ACHN (cell line): ENCODE data around the gene ZNF423.

Experiments
- DNase-seq: peaks from one replicate; pipeline ENCODE4 v3.0.0-alpha.2; 2015
- in situ Hi-C: cut with HindIII; loops from 2 replicates; pipeline ENCODE4 v1.10.0; 2017; ENCODE audit warnings: low sequenced_read_pairs, low pct_ligation_motif_present, low pct_unique_long_range_greater_than_20kb

ZNF423 gene

GRCh38 chr16:49495596-49496355 lies 360.1 kb downstream of the ZNF423 start:
- in situ Hi-C loops, result no loop called here
- no peak for DNase-seq

DNA sequence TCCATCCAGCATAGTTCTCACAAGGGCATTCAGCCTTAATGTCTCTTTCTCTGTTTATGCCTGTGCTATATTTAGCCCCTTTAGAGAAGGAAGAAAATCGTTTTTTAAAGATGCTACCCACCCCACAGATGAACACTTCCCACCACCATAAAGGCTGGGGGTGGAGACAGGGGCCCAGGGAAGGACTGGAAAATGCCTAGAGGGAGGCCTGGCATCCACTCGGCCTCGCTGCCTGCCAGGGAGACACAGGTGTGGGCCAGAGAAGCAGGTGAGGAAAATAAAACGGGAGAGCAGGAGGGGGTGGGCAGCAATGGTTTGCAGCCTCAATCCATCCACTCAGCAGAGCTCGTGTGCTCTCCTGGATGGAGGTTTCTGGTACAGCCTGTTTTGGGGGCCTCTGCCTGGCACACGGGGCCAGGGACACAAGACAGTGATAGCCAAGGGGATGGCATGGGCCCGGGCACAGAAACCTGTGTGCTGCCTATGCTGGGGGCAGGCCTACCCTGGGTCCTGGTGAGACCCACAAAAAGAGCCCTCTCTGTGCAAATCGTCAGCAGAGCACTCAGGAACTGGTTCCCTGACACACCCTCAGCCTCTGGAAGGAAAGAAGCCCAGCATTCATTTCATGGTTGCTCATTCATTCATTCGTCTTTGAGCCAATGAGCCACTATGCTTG lies 360.9 kb downstream of the ZNF423 start:
- in situ Hi-C loops, result no loop called here

DNA sequence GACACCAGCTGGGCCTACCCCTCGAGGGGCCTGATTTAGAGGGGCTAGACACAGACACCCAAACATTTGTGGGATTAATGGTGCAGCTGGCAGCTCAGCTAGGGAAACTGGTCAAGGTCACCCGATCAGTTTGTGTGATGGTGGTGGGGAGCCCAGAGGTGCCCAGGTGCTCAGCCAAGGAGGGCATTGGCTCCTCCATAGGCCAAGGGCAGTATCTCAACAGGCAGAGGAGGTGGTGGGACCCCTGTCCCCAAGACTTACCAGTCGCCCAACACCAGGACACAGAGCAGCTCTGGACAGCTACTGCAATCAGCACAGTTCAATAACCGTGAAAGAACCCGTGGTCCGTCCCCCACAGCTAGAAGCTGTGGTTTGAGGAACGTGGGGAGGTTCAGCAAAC lies 361.4 kb downstream of the ZNF423 start:
- in situ Hi-C loops, result no loop called here

More for the DNA sequence above, 360.9 kb downstream of the ZNF423 start:
- no peak for DNase-seq

GRCh38 chr16:49493836-49494235 lies 362.1 kb downstream of the ZNF423 start:
- no peak for DNase-seq
- in situ Hi-C loops, result no loop called here

More for the DNA sequence above, 361.4 kb downstream of the ZNF423 start:
- no peak for DNase-seq

- in situ Hi-C loops, result no loop called here
- no peak for DNase-seq
These were observed 362.9 kb downstream of the ZNF423 start for GRCh38 chr16:49492896-49493626.

DNA sequence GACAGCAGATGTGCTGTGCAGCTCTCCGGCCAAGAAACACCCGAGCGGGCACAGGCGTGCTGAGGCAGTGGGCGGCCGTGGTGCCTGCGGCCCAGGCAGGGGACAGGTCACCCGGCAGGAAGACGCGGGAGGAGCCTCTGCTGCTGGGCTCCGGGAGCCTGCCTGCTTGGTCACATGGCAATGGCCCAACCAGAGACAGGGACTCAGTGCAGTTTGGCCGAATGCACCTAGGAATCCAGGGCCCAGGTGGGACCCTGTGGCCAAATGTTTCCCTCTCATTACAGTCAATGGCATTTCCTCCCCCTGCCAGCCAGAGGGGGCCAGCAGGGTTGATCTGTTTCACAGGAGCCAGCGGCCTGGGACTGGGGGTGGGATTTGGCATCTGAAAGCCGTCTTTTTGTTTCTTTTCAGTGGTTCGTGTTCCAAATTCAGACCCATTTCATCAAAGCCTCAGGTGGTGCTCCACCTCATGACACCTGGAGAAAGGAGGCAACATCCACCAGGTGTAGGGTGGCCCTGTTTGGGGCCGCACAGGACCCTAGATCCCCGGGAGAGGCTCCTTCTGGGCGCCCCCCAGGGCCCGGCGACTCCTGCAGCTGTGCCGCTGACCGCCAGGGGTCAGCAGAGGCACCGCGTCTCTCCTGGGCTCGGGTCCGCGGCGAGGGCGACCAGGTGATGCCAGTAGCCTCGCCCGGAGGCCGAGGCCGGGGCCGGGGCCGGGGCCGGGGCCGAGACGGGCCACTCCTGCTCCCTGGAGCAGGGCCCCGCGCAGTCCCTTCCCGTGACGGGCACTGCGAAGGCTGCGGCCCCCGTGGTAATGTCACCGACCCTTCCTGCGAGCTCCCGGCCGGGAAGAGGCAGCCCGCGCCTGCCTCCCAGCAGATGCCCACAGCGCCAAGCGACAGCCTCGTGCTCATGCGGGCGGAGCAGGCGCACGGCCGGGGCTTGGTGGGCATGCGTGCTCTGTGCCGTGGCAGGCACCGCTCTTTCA lies 363.8 kb downstream of the ZNF423 start:
- DNase-seq, result peak; percentile 28
- in situ Hi-C loops, result no loop called here

- in situ Hi-C loops, result no loop called here
- no peak for DNase-seq
These were observed 364.7 kb downstream of the ZNF423 start for GRCh38 chr16:49491106-49491670.

- no peak for DNase-seq
- in situ Hi-C loops, result no loop called here
These were observed 365.6 kb downstream of the ZNF423 start for GRCh38 chr16:49490321-49490705.

DNA sequence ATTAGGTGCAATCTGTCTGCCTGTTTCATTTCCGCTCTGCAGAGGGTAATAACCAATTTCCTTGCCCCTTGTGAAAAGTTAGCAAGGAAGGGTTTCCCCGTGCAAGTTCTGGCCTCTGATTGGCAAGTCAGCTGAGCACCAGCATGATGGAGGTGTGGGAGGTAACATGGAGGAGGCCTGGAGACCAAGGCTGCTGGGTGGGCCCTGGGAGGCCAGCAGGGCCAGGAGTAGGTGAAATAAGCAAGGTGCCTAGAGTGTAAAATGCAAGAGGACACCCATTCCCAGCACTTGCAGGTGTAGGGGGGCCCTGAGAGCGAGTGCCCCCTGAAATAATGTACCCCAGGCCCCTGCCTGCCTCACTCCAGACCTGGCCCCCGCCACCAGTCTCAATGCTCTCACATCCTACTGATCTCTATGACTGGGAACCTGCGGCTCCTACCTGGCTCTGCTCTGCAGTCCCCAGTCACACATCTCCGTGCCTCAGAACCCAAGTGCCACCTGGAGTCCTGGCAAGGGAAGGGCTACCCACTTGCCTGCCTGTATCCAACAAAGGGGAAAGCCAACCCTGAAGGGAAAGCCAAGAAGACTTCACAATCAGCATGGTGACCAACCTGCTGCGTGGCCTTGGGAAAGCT lies 366.1 kb downstream of the ZNF423 start:
- in situ Hi-C loops, result no loop called here
- DNase-seq, result no peak

- DNase-seq, result no peak
- in situ Hi-C loops, result no loop called here
These were observed 367.0 kb downstream of the ZNF423 start for GRCh38 chr16:49488740-49489525.

GRCh38 chr16:49488336-49488735 lies 367.6 kb downstream of the ZNF423 start:
- in situ Hi-C loops, result no loop called here
- no peak for DNase-seq

GRCh38 chr16:49487746-49488145 lies 368.2 kb downstream of the ZNF423 start:
- no peak for DNase-seq
- in situ Hi-C loops, result no loop called here

GRCh38 chr16:49486400-49486799 lies 369.5 kb downstream of the ZNF423 start:
- no peak for DNase-seq
- in situ Hi-C loops, result no loop called here

DNA sequence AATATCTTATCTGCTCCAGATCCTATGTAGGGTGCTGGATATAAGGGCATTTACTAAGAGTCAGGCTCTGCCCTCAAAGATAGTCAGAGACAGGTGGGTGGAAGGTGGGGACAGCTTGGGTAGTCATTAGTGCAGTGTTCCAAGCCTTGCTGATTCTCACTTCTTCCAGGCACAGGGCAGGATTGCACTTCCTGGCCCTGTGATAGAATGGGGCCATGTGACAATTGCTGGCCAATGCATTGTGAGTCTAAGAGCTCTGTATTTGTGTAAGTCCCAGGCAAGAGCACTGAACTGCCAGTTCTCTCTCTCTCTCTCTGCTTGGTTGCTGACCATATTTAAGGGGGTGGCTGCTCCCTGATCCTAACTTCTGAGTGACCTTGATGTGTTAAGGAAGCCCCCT lies 370.2 kb downstream of the ZNF423 start:
- DNase-seq, result no peak
- in situ Hi-C loops, result no loop called here

DNA sequence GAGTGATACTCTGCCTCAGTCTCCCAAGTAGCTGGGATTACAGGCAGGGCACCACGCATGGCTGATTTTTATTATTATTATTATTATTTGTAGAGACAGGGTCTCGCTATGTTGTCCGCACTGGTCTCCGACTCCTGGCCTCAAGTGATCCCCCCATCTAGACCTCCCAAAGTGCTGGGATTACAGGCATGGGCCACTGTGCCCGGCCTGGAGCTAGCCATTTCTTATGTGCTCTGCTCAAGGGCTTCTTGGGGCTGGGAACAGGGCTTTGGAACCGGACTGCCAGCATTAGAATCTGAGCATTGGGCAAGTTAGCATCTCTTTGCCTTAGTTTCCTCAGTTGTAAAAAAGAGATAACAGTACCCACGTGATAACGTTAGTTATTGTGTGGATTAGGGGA lies 371.0 kb downstream of the ZNF423 start:
- DNase-seq, result no peak
- in situ Hi-C loops, result no loop called here

- in situ Hi-C loops, result no loop called here
These were observed 371.5 kb downstream of the ZNF423 start for GRCh38 chr16:49484451-49484849.

More at GRCh38 chr16:49484451-49484849, 371.5 kb downstream of the ZNF423 start:
- no peak for DNase-seq
